Psoas muscle (tissue), 8 donors: Measurements from ENCODE around the gene PPP1R3A. TPM values are rescaled to one million over a fixed set of nuclear protein-coding genes. Genes with fewer than 3 reads are reported as not detected.

ENCODE experiments used
- ATAC-seq, 4 donors: fragments of 200-7000 bp; cut with Tn5 transposase; one replicate each; pipeline ENCODE4 v1.9.1; 2020; ENCODE audit warnings: moderate library complexity in 3 of 4, mild to moderate bottlenecking in 2 of 4
- DNase-seq, 2 donors: peaks; one replicate each; pipeline ENCODE4 v3.0.0-alpha.2; 2020
- H3K27ac ChIP-seq: fragments of 200-600 bp; one replicate; pipeline ENCODE4 v1.8.0; 2022
- H3K27me3 ChIP-seq, 3 donors: fragments of 200-600 bp in 1 of 3; one replicate each; pipeline versions ENCODE4 v1.6.1 to v1.8.0; 2013 to 2022; ENCODE audit warnings: low read length in 2 of 3, mild to moderate bottlenecking in 2 of 3, moderate library complexity in 1 of 3; ENCODE audit not compliant: insufficient read depth in 3 of 3
- H3K36me3 ChIP-seq, 2 donors: fragments of 200-600 bp in 1 of 2; one replicate each; pipeline versions ENCODE4 v1.6.1 to v1.8.0; 2013 to 2022; ENCODE audit warnings: low read depth in 1 of 2, mild to moderate bottlenecking in 1 of 2, moderate library complexity in 1 of 2; ENCODE audit not compliant: insufficient read depth in 1 of 2
- H3K4me1 ChIP-seq: fragments of 200-600 bp; one replicate; pipeline ENCODE4 v1.8.0; 2022
- H3K4me3 ChIP-seq: fragments of 200-600 bp; one replicate; pipeline ENCODE4 v1.8.0; 2022; ENCODE audit warnings: mild to moderate bottlenecking
- H3K9me3 ChIP-seq: fragments of 200-600 bp; one replicate; pipeline ENCODE4 v1.8.0; 2022
- WGBS, 3 donors: extraction: QIAGEN DNeasy Blood & Tissue Kit; methylation state at CpG; one replicate each; pipeline versions ENCODE4 v1.1.6 to v1.1.7; 2013; 5-methylcytosine and 5-hydroxymethylcytosine counted together
- intact Hi-C, 2 donors: fragments of 100-400 bp; cut with DNase I; formaldehyde crosslinking; loops; one replicate each; pipeline versions ENCODE4 v1.11.0 to v1.14.2; 2022
- polyA plus RNA-seq, 3 donors: library from polyadenylated mRNA; stranded (reverse); fragments of 200-250 nt; gene quantifications; one replicate each; pipeline ENCODE4 v1.2.3, GENCODE V29; 2013
- total RNA-seq, 4 donors: library from RNA; stranded (reverse); fragmentation: NEBNext Ultra II Directional in 2 of 4; extraction: Animal tissue kit (Norgen Biotek cat#: 25700) in 2 of 4; gene quantifications; one replicate each; pipeline versions ENCODE4 v1.2.1 to v1.2.4, GENCODE V29; 2021 to 2023
- TF ChIP-seq, protein P1 (sequence below): fragments of 200-600 bp; IDR thresholded peaks from one replicate; pipeline ENCODE4 v1.8.0; 2022; ENCODE audit warnings: antibody characterized with exemption
- donor health status: healthy with polysubstance abuse.
- donor health status: DM: no; HTN: no; CAD: no; lungs with moderate emphysema.
- donor health status: Bipolar disorder and iron deficiency.
- donor health status: healthy.
- donor health status: DM: yes; HTN: yes; CAD: no.
- donor health status: DM: no; HTN: no; CAD: no.
- donor health status: DM: no; HTN: no; CAD: no.
- donor health status: DM: yes; HTN: yes; CAD: no.

PPP1R3A gene
- total and polyA plus RNA-seq, 7 donors, result 1.8 to 124 (median 52.6) TPM

DNA sequence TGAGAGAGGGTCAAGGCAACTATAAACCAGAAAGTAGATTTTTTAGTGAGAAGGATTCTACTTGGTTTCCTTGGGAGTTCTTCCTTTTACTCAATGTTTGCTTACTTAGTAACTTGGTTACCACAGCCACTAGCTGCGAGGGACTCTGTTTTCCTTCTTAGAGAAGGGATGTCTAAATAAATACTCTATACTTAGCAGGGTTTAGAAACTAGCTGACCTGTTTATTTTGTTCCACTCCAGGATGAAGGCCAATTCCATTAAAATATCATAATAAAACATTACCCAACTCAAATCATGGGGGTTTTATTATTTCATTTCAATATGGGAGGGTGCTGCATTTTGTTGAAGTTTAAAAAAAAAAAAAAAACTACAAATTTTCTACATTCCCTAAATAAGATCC, 87.3 kb downstream of the PPP1R3A start:
- Histone ChIP-seq H3K4me3 (no peak overlapping the region), H3K36me3 (no peaks in the 10 kb centered on the region), H3K27me3 (no peaks in the 10 kb centered on the region), H3K27ac (peak overlapping the region; percentile 37), H3K9me3 (no peaks in the 10 kb centered on the region), H3K4me1 (peaks cover 9% of the 10 kb centered on the region)
- DNase-seq (no peak), ATAC-seq (peak in 3 of 4 donors; percentile 54 to 88 (median 74))
- TF ChIP-seq, protein P1, sequence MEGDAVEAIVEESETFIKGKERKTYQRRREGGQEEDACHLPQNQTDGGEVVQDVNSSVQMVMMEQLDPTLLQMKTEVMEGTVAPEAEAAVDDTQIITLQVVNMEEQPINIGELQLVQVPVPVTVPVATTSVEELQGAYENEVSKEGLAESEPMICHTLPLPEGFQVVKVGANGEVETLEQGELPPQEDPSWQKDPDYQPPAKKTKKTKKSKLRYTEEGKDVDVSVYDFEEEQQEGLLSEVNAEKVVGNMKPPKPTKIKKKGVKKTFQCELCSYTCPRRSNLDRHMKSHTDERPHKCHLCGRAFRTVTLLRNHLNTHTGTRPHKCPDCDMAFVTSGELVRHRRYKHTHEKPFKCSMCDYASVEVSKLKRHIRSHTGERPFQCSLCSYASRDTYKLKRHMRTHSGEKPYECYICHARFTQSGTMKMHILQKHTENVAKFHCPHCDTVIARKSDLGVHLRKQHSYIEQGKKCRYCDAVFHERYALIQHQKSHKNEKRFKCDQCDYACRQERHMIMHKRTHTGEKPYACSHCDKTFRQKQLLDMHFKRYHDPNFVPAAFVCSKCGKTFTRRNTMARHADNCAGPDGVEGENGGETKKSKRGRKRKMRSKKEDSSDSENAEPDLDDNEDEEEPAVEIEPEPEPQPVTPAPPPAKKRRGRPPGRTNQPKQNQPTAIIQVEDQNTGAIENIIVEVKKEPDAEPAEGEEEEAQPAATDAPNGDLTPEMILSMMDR, result no peak
- WGBS, 3 donors, result 0 to 9% (median 8%) methylated on average over 1 of the region's 1 CpG
- intact Hi-C loops, result no loop called here

DNA sequence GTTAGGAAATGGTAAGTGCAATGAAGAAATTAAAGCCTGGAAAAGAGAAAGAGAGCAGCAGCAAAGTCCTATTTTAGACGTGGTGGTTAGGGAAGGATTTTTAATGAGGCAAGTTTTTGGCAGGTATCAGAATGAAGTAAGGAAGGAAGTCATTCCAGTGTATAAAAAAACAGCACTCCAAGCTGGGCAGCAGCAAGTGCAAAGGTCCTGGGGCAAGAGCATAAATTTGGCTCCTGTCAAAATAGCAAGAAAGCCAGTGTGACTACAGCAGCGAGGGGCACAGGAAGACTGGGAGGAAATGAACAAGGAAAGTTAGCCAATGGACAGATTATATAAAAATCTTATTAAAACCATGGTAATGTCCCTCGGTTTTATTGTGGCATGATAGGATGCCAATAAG, 90.2 kb downstream of the PPP1R3A start:
- Histone ChIP-seq H3K36me3 (no peaks in the 10 kb centered on the region), H3K4me3 (no peak overlapping the region), H3K27ac (no peak overlapping the region), H3K4me1 (peaks cover 14% of the 10 kb centered on the region), H3K9me3 (no peaks in the 10 kb centered on the region), H3K27me3 (no peaks in the 10 kb centered on the region)
- ATAC-seq (no peak), DNase-seq (no peak)
- TF ChIP-seq, protein P1, result no peak
- intact Hi-C loops, result no loop called here
- WGBS, 3 donors, result 26 to 37% (median 32%) methylated on average over 3 of the region's 3 CpGs
